GM18511 (cell line): ENCODE measurements around the gene FHOD3.
"Not testable (repeated sequence)": the region's sequence is repeated elsewhere in the genome, so short reads cannot be mapped to it uniquely, and the experiment has no call there.

Experiments
- ATAC-seq: cut with Tn5 transposase; IDR thresholded peaks from one replicate; pipeline ENCODE4 v1.9.1; 2021; ENCODE audit warnings: mild to moderate bottlenecking, moderate library complexity; ENCODE audit not compliant: unreplicated experiment

Gene FHOD3

DNA sequence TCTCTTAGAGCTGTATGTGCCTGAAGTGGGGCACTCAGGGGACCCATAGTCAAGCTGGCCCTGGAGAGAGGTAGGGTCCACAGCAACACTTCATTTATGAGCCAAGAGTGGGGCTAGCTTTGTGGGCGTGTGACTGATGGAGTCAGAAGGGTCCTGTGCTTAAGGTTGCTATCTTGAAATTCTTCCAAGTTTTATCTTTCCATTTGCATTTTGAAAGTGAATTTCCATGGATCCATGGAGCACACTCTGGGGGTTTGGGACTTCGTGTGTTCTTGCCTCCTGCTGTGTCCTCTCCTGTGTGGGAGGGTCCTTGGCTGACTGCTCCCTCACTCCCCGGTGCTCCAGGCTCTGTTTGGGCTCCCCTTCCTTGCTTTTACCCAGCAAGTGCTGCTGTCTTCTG lies 50.8 kb downstream of the FHOD3 start:
- no peak for ATAC-seq

DNA sequence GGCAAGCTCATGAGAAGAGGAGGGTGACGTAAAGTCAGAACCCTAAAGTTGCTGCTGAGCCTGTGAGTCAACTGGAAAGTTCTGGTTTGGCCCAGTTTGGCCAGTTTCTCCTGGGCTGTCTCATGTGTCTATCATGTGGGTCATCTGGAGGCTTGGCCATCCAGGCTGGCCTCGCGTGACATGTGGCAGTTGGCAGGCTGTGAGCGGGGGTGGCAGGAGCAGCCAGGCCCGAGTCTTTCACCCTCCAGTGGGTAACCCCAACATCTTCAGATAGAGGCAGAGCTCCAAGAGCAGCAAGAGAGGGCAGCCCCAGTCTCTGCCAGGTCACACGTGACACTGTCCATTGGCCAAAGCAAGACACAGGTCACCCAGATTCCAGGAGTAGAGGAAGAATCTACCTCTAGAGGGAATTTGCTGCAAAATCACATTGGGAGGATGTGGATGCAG lies 51.5 kb downstream of the FHOD3 start:
- no peak for ATAC-seq

DNA sequence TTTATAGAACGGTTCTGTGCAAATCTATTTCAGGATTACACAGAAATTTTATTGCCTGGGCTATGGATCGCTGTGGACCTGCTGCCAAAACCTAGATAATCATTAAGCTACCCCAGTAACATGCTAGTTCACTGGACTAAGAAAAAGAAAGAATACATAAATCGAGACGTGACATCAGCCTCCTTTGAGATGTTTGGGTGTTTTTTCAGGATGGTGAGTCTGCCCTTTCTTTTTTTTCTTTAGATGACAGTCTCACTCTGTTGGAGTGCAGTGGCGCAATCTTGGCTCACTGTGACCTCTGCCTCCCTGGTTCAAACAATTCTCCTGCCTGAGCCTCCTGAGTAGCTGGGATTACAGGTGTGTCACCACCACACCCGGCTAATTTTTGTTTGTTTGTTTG lies 52.0 kb downstream of the FHOD3 start:
- peak; percentile 44 for ATAC-seq

DNA sequence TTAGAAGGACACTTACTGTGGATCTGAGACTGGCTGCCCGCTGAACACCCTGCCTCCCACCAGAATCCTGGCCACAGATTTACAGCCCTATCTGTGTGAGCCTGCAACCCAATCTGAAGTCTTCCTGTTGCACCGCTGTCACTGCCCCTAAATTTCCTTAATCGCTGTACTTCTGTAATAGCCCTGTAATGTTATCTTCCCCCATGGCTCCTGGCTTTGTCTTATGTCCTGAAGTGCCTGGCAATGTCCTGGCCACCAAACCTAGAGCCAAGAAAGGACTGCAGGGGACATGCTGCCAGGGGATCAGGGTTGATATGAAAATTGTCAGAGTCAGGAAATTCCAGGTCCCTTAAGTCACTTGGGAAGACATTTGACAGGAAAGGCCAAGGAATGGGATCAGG lies 52.7 kb downstream of the FHOD3 start:
- ATAC-seq = no peak

DNA sequence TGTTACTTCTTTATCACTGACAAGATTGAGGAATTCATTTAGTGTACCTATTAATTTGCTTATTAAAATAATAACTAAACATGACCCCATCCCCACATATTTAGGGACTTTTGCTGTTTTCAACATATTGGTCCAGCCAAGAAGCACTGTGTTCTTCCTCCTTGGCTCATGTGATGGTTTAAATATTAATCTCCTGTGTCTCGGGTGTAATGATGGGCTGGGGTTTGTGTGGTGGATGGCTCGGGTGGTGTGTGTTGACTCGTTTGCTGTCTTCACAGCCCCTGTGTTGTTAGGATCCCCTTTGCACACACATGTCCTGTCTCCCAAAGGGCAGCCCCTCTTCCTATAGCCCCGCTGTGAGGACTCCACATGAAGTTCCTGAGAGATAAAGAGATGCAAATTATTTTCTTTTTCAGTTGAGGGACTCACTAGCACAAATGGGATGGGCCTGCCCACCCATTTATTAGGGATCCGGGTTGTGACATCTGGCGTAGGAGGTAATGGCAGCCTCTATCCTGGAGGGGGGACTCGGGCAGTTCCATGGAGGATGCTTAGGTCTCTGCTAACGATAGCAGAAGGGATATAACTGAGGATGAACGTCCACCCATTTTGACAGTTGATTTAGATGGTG lies 53.4 kb downstream of the FHOD3 start:
- ATAC-seq = no peak

DNA sequence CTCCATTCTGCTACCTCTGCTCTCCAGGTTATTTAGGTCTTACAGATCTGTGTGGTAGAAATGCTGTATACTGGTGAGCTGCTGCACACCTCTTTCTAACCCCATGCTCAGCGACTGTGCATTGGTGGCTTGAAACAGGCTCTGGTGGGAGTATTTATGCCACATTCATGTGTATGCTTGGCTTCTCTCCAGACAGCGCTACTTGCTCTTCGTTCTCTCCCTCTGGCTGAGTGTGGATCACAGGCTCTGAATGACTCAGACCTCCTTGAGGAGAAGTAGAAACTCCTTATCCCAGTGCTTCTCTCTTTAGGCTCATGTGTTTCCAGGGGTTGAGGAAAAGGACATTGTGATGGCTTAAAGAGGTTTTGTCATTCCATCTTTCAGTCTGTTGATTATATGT lies 54.9 kb downstream of the FHOD3 start:
- no peak for ATAC-seq

DNA sequence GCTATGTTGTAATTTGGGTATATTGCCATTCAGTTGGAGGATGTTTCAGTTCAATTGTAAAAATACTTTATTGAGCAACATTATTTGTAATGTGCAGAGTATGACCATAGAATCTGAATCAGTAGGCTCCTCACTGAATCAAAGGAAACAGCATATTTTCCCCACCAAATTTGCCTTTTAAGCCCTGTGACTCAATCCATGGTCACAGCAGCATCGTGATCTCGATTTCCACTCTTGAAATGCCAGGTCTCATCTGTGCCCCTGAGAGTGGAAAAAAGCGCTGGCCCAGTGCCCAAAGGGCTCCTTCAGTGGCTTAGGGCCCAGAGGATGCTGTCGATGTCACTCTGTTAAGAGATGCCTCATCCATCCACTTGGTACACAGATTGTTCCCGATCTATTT lies 57.5 kb downstream of the FHOD3 start:
- ATAC-seq = no peak

DNA sequence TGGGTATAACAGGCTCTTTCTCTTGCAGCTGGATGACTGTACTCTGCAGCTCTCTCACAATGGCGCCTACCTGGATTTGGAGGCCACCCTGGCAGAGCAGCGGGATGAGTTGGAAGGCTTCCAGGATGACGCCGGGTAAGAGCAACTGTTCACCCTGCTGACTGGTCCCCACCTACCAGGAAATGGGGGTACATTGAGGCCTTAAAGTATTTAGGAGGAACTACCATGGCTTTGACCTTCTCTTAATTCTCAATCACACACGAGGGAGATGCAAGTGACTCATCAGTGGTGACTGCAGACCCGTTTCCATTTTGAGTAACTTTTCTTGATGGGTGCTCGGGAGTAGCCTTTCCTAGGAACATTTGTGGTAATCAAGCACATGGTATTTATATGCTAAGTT lies 58.0 kb downstream of the FHOD3 start:
- ATAC-seq = no peak

DNA sequence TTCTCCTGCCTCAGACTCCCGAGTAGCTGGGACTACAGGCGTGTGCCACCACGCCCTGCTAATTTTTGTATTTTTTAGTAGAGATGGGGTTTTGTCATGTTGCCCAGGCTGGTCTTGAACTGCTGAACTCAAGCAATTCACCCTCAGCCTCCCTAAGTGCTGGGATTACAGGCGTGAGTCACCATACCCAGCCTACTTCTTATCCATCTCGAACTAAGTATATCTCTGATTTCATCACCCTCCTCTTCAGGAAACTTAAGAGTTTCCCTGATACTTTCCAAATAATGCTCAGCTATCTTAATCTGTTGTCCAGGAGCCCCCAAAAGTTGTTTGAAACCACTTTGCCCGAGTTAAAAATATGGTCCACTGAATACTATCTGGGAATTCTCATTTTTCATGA lies 59.2 kb downstream of the FHOD3 start:
- not testable (repeated sequence) for ATAC-seq

DNA sequence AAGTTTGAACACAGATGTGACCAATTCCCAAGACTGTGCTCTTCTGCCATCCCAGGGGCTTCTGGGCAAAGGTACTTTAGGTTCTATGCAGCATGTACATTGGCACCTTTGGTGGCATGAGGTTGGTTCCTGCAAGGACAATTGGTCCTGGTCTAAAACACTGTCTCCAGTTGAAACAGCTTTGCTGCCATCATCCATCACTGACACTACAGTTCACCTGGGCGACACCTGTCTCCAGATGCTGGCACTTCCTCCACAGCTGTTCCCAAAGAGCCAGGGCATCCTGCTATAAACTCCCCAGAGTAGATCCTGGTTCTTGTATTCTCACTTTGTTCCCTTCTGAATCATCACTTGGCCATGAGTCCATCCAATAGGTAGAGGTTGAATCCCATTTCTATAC lies 60.6 kb downstream of the FHOD3 start:
- ATAC-seq = no peak

DNA sequence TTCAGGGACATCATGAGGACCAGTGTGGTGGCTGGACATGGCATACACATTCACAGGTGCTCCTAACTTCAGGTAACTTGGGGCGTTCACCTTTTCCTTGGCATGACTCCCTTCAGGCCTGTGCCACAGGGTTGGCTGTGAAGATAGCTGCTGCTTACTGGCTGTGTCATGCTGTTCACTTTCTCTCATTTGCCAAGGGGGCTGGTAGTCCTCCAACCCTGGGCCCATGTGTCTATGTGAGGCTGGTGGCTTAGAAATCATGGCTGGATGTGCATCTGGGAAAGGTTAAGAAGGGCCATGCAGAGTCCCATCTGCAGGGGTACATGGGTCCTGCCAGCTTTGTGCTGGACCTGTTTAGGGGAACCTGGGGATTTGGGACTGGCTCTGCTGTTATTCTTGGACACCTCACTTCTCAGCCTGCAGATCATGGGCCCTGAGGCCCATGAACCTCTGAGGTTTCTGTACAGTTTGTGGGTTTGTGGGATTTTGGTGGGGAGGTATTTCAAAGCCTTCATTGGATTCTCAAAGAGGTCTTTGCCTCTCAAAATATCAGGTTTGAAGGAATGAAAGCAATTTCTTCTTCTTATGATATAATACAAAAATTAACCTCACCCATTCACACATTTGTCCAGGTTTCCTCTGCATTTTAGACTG lies 62.9 kb downstream of the FHOD3 start:
- ATAC-seq = no peak

DNA sequence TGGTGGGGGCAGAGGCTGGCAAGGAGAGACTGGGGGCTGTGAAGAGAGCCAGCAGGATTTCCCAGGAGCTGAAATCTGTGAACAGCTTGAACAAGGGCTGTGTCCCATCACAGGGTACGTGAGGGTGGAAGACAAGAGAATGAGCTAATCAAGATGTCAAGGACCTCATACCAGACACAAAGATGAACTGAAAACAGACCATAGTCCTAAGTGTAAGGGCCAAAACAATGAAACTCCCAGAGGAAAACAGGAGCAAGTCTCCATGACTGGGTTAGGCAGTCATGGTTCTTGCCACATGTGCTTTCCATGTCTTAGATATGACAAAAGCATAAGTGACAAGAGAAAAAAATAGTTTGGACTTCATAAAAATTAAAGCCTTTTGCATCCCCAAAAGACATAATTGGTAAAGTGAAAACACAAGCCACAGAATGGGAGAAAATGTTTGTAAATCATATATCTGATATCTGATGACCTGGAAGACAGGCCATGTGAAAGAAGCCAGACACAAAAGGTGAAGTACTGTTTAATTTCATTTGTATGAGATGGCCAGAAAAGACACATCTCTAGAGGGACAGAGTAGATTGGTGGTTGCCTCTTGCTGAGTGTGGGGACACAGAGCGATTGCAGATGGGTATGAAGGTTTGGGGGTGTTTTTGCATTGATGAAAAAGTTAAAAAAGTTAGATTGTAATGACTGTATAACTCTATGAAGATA lies 67.6 kb downstream of the FHOD3 start:
- ATAC-seq = no peak

DNA sequence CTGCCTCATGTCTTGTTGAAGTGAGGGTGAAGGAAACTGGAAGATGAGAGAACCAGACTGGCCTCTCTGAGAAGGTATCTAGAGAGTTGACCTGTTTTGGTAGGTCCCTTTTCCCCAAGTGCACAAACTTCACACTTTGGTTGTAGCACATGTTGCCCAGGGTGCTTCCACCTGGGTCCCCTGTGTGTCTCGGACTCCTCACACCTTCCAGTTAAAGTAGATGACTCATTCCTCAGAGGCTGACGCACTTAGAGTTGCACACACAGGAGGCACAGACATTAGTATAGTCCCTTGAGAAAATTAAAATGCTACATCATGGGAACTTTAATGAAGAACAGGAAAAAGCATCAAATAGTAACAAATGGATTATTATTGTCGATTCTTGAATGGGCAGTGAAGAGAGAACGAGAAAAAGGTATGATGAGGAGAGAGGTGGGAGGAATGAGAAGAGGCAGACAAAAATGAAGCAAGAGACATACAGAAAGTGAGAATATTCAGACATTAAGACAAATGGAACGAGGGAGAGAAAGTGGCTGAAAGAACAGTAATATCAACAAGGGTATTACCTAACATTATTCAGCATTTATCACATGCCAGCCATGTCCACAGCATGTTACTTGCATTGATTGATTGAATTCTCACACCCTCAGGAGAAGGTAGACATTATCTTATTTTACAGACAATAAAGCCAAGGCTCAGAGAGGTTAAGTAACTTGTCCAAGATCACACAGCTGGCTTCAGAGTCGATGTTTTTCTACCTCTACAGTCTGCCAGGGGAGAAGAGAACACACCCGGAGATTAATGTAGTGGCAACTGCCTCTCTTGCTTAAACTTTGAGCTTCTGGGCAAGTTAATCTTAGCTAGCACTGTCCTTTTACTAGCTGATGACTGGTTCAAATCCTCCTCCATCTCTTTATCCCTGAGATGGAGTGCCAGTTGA lies 68.6 kb downstream of the FHOD3 start:
- ATAC-seq = no peak

DNA sequence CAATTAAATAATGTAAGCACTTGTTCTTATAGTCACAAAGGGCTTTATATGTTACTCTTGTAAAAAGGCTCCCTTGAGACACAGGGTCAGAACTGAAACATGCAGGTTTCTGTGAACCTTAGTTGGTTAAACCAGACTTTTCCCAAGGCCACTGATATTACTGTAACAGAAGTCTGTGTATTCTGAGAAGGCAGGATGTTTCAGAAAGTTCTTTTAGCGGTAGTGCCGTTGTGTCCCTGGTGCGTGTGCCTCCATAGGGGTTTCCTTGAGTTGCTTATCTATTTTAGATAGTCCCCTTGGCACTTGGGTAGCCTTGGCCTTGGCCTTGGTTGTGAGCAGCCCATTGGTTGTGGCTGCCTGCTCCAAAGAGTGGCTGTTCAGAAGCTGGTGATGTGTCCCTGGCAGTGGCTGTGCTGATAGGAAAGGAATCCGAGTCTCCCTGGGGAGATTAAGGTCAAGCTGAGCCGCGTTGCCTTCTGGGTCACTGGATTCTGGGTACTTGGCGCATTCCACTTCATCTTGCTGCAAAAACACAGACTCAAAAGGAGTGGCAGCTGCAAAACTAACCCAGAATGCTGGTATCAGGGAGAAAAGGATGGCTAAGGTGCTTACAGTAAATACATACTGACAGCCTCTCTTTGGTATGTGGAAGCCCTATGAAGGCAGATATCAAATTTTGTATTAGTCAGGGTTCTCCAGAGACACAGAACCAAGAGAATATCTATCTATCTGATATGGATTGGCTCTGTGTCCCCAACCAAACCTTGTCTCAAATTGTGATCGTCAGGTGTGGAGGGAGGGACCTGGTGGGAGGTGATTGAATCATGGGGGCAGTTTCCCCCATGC lies 69.7 kb downstream of the FHOD3 start:
- ATAC-seq = peak; percentile 79

DNA sequence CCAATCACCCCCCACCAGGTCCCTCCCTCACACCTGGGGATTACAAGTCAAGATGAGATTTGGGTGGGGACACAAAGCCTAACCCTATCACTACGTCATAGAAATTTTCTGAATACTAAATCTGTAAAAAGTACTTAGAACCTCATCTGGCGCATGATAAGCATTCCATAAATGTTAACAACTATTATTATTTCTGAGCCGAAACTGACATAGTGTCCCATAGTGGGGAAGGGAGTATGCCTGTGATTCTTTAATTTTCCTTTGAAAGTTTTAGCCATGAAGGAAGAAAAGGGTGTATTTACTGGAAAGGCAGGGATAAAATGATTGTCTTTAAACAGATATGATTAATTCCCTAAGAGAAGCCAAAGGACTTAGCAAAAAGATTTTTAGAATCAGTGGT lies 71.4 kb downstream of the FHOD3 start:
- no peak for ATAC-seq

DNA sequence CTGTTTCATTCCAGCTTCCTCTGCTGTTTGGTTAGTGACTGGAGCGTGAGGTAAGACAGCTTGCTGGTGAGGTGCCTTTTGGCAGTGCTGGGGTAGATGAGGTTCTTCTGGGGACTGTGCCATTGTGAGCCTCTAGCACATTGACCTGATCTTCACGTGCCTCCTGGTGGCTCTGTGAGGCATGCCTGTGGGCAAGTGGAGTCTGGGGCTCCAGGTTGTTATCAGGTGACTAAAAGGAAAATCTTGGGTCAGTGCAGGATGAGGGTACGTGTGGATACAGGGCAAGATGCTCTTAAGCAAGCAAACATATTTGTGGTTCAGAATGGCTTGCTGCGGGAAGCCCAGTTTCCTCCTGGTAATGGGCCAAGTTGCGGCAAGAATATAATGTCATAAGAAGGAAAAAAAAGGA lies 75.4 kb downstream of the FHOD3 start:
- ATAC-seq = no peak

DNA sequence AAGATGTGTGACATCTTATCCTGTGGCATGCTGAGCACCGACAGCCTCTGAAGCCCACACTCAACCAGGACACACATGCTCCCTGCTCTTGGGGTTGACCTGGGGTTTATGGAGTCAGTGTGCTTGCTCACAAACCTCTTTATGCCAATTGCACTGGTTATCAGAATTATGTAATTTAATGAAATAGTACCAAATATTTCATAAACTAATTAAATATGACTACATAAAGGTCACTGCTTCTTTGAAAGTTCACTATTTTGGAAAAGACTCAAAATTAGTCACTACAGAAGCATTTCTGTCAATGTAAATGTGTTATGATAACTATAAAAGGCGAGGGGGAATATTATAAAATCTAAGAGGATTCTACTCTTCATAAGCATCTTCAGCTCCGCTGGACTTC lies 76.7 kb downstream of the FHOD3 start:
- ATAC-seq = no peak

DNA sequence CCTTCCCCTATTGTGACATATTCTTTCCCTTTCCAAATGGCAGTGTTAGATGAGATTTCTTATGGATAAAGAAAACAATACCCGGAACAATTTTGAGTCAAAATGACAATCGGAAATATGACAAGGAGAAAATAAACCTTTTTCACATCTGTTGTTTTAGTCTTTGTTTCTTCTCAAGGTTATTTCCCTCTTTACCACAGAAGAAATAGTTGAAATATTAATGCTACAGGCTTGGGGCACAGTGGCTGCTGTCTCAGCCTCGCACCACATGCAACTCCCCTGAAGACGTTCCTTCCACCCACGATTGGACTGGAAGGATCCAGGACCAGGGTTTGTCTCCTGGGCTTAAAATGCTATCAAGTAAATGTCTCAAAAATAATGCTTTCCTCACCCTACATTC lies 77.6 kb downstream of the FHOD3 start:
- no peak for ATAC-seq

DNA sequence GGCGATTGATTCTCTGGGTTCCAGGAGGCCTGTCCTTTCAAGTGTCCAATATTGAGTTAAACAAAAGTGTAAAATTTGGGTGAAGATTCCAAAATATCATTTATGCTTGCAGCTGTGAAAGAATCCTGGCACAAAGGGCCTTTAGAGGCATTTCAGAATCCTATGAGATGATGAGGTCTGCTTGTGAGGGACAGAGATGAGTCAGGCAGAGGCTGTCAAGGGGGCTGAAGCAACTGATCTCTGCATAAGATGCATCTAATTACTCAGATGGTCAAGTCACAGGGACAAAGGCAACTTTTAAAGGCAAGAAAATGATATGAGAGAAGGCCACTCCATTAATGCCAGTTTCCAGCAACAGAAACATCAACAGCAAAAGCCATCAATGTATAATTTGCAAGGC lies 78.8 kb downstream of the FHOD3 start:
- ATAC-seq = no peak

DNA sequence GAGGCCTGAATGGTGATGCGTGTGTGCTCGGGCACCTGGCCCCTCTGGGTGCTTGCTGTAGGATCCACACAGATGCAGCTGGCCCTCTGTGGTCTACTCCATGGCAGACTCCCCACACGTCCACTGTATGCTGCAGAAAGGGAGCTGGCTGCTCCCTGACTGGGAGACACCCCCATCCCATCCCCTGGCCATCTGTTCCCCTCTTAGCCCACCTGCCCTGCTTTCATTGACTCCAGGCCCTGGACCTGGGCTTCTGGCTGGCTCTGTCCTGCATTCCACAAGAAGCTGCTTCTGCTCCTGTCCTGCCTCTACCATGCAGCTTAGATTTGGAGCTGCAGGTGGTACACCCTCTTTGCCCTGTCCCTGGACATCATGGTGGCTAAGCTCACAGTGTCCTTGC lies 80.1 kb downstream of the FHOD3 start:
- no peak for ATAC-seq
